Measurements from ENCODE around the gene ZMYM5. TPM values are rescaled to one million over a fixed set of nuclear protein-coding genes. Genes with fewer than 3 reads are reported as not detected.
A peak's percentile ranks its signal among the peaks of the same experiment; 100 is the strongest.
"Not testable (repeated sequence)": the region's sequence is repeated elsewhere in the genome, so short reads cannot be mapped to it uniquely, and the experiment has no call there.

Gene ZMYM5
- total RNA-seq, 2 donors from 2014 or later: 23.6 to 29.0 TPM

- H3K27me3 Mint-ChIP-seq (ENCODE audit: low read depth): no peaks in the 10 kb centered on the region
- DNase-seq (no peak), ATAC-seq (replicated peaks in 1 of 2) (no peak)
- H3K36me3 Mint-ChIP-seq (ENCODE audit: insufficient read depth in 2 of 2): no peaks in the 10 kb centered on the region
- peak overlapping the region; percentile 60 for H3K27ac Mint-ChIP-seq
- H3K4me3 Mint-ChIP-seq: no peak overlapping the region
- H3K4me1 Mint-ChIP-seq (ENCODE audit: low read depth): no peaks in the 10 kb centered on the region
- no peaks in the 10 kb centered on the region for H3K9me3 Mint-ChIP-seq
Measured at GRCh38 chr13:19810996-19811881, 52.2 kb downstream of the ZMYM5 start.

- H3K27me3 Mint-ChIP-seq (ENCODE audit: low read depth): no peaks in the 10 kb centered on the region
- no peaks in the 10 kb centered on the region for H3K36me3 Mint-ChIP-seq (ENCODE audit: insufficient read depth in 2 of 2)
- ATAC-seq (replicated peaks in 1 of 2): no peak
Measured at GRCh38 chr13:19810151-19810550, 53.3 kb downstream of the ZMYM5 start.

GRCh38 chr13:19805765-19806164 lies 57.7 kb downstream of the ZMYM5 start:
- Mint-ChIP-seq H3K27ac (no peak overlapping the region), H3K4me1 (ENCODE audit: low read depth) (no peaks in the 10 kb centered on the region), H3K9me3 (no peaks in the 10 kb centered on the region), H3K27me3 (ENCODE audit: low read depth) (no peaks in the 10 kb centered on the region), H3K4me3 (no peak overlapping the region), H3K36me3 (ENCODE audit: insufficient read depth in 2 of 2) (no peaks in the 10 kb centered on the region)
- ATAC-seq (replicated peaks in 1 of 2): no peak
- no peak for DNase-seq

More at GRCh38 chr13:19810151-19810550, 53.3 kb downstream of the ZMYM5 start:
- no peak overlapping the region for H3K27ac Mint-ChIP-seq
- H3K4me1 Mint-ChIP-seq (ENCODE audit: low read depth): no peaks in the 10 kb centered on the region
- no peak for DNase-seq
- no peak overlapping the region for H3K4me3 Mint-ChIP-seq
- no peaks in the 10 kb centered on the region for H3K9me3 Mint-ChIP-seq

DNA sequence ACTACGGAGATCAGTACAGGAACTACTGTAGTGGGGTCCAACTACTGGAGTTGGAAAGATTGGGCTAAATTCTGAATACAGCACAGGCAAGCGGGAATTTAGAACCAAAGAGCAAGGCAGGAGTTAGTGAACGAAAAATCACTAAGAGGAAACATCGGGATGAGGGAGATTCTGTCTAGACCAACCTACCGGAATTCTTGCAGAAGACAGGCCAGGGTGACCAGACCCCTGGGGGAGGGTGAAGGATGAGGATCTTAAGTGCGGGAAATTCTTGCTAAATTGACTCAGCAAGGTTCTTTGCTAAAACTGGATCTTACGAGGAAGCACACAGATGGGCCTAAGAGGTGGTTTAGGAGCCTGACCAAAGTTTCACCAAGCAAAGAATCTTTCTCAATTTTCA lies 67.5 kb downstream of the ZMYM5 start:
- H3K27me3 Mint-ChIP-seq (ENCODE audit: low read depth): no peaks in the 10 kb centered on the region

GRCh38 chr13:19794631-19795030 lies 68.8 kb downstream of the ZMYM5 start:
- H3K27me3 Mint-ChIP-seq (ENCODE audit: low read depth): no peaks in the 10 kb centered on the region
- no peak for DNase-seq

More for the DNA sequence above, 67.5 kb downstream of the ZMYM5 start:
- DNase-seq (no peak), ATAC-seq (replicated peaks in 1 of 2) (no peak)
- Mint-ChIP-seq H3K27ac (no peak overlapping the region), H3K36me3 (ENCODE audit: insufficient read depth in 2 of 2) (no peaks in the 10 kb centered on the region), H3K4me1 (ENCODE audit: low read depth) (no peaks in the 10 kb centered on the region), H3K4me3 (no peak overlapping the region), H3K9me3 (no peaks in the 10 kb centered on the region)

DNA sequence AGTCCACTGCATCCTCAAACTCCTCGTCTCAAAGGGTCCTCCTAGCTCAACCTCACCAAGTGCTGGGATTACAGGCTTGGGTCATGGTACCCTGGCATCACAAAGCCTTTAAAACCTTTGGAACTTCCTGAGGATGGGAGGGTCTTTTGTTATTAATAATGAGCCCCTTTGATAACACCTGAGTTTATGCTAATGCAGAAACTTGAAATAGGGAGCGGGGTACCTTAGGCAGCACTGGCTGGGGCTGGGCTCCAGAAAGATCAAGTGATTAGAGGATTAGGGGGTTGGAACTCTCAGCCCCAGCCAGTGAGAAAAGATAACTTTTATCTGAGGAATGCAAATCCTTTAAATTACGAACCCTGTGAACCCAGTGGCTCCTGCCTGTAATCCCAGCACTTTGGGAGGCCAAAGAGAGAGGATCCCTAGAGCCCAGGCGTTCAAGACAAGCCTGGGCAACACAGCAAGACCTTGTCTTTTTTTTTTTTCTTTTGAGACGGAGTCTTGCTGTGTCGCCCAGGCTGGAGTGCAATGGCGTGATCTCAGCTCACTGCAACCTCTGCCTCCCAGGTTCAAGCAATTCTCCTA lies 71.4 kb downstream of the ZMYM5 start:
- ATAC-seq (replicated peaks in 1 of 2) (no peak), DNase-seq (no peak)
- no peaks in the 10 kb centered on the region for H3K36me3 Mint-ChIP-seq (ENCODE audit: insufficient read depth in 2 of 2)
- H3K9me3 Mint-ChIP-seq: no peaks in the 10 kb centered on the region
- no peak overlapping the region for H3K4me3 Mint-ChIP-seq
- H3K27ac Mint-ChIP-seq: no peak overlapping the region
- no peaks in the 10 kb centered on the region for H3K4me1 Mint-ChIP-seq (ENCODE audit: low read depth)
- no peaks in the 10 kb centered on the region for H3K27me3 Mint-ChIP-seq (ENCODE audit: low read depth)

More at GRCh38 chr13:19794631-19795030, 68.8 kb downstream of the ZMYM5 start:
- no peak overlapping the region for H3K4me3 Mint-ChIP-seq
- no peaks in the 10 kb centered on the region for H3K36me3 Mint-ChIP-seq (ENCODE audit: insufficient read depth in 2 of 2)
- no peaks in the 10 kb centered on the region for H3K9me3 Mint-ChIP-seq
- ATAC-seq (replicated peaks in 1 of 2): no peak
- H3K4me1 Mint-ChIP-seq (ENCODE audit: low read depth): no peaks in the 10 kb centered on the region
- H3K27ac Mint-ChIP-seq: no peak overlapping the region

DNA sequence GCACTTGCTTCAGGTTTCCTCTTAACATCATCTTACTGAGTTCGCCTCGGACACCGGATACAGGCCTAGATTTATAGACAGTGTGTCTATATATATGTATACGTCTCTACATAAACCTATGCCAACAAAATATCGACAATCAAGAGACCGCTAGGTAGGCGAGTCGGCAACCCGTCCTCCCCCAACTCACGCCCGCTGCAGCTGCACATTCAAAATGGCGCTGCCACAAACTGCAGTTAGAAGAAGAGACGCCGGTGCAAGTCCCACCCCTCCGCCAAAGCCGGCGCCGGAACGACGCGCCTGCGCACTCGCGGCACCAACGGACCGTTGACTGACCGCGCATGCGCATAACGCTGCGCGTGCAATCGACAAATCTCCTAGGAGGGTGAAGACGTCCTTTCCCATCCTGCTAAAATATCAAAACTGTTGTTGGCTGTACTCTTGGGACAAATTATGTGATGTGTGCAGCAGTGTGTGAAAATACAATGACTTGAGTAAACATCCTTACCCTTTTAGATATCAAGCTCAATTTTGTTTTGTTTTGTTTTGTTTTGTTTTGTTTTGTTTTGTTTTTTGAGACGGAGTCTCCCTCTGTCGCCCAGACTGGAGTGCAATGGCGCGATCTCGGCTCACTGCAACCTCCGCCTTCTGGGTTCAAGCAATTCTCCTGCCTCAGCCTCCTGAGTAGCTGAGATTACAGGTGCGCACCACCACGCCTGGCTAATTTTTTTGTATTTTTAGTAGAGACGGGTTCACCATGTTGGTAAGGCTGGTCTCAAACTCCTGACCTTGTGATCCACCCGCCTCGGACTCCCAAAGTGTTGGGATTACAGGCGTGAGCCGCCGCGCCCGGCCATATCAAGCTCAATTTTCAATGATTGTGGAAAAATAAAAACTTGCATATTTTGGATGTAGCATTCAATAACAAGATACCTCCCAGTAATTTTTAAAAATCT lies 80.4 kb downstream of the ZMYM5 start, which contains the start of gene PSPC1:
Gene PSPC1, minus strand, starts transcription at position 219 of the 956 bp plus-strand sequence. Its CDS starts 188 bp downstream, at position 31.
- H3K27me3 Mint-ChIP-seq (ENCODE audit: low read depth); H3K4me1 Mint-ChIP-seq (ENCODE audit: low read depth); H3K9me3 Mint-ChIP-seq; H3K36me3 Mint-ChIP-seq (ENCODE audit: insufficient read depth in 2 of 2): not testable (repeated sequence)
- DNase-seq (peak; percentile 95 to 97), ATAC-seq (replicated peaks in 1 of 2) (peak; percentile 93 to 94)
- Mint-ChIP-seq H3K27ac (peak within 1 kb of the TSS; percentile 99), H3K4me3 (peak within 1 kb of the TSS; percentile 94 to 98)

GRCh38 chr13:19782049-19782726 lies 81.3 kb downstream of the ZMYM5 start:
- Mint-ChIP-seq H3K4me1 (ENCODE audit: low read depth) (peaks cover 5% of the 10 kb centered on the region), H3K9me3 (no peaks in the 10 kb centered on the region), H3K4me3 (peak overlapping the region; percentile 94 to 98), H3K27ac (peak overlapping the region; percentile 99), H3K27me3 (ENCODE audit: low read depth) (no peaks in the 10 kb centered on the region), H3K36me3 (ENCODE audit: insufficient read depth in 2 of 2) (peaks cover 3 to 5% of the 10 kb centered on the region in 2 donors)
- DNase-seq (peak; percentile 70 to 71), ATAC-seq (replicated peaks in 1 of 2) (peak; percentile 61 to 62)

DNA sequence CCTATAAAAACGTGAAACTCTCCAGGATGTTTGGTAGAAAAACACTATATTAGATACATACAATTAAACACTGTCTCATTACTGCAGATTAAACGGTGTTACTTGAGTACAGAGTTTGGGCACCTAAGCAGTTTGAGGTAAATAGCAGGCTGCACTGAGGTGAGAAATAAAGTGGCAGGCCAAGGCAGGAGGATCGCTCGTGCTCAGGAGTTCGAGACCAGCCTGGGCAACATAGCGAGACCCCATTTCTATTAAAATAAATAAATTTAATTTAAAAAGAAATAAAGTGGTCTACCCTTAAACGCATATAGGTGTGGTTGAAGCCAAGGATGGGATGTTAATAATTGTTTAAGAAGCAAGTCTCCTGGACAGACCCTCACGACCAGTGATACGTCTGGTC lies 81.9 kb downstream of the ZMYM5 start:
- H3K27me3 Mint-ChIP-seq (ENCODE audit: low read depth): no peaks in the 10 kb centered on the region
- no peak for ATAC-seq (replicated peaks in 1 of 2)
- peaks cover 3 to 5% of the 10 kb centered on the region in 2 donors for H3K36me3 Mint-ChIP-seq (ENCODE audit: insufficient read depth in 2 of 2)
- no peaks in the 10 kb centered on the region for H3K9me3 Mint-ChIP-seq
- H3K27ac Mint-ChIP-seq: peak overlapping the region; percentile 88
- H3K4me3 Mint-ChIP-seq: peak overlapping the region; percentile 94 to 98
- H3K4me1 Mint-ChIP-seq (ENCODE audit: low read depth): peaks cover 5% of the 10 kb centered on the region
- no peak for DNase-seq

GRCh38 chr13:19780753-19781418 lies 82.6 kb downstream of the ZMYM5 start:
- peak overlapping the region; percentile 94 to 98 for H3K4me3 Mint-ChIP-seq
- ATAC-seq (replicated peaks in 1 of 2); H3K36me3 Mint-ChIP-seq (ENCODE audit: insufficient read depth in 2 of 2); H3K4me1 Mint-ChIP-seq (ENCODE audit: low read depth); DNase-seq; H3K27me3 Mint-ChIP-seq (ENCODE audit: low read depth); H3K9me3 Mint-ChIP-seq: not testable (repeated sequence)
- peak overlapping the region; percentile 88 for H3K27ac Mint-ChIP-seq
